GM18502 (cell line): ENCODE data around the gene ZCWPW1.
"Not testable (repeated sequence)": the region's sequence is repeated elsewhere in the genome, so short reads cannot be mapped to it uniquely, and the experiment has no call there.

Experiments
- ATAC-seq: cut with Tn5 transposase; IDR thresholded peaks from one replicate; pipeline ENCODE4 v1.9.1; 2021; ENCODE audit warnings: mild to moderate bottlenecking; ENCODE audit not compliant: unreplicated experiment, poor library complexity

Gene ZCWPW1

DNA sequence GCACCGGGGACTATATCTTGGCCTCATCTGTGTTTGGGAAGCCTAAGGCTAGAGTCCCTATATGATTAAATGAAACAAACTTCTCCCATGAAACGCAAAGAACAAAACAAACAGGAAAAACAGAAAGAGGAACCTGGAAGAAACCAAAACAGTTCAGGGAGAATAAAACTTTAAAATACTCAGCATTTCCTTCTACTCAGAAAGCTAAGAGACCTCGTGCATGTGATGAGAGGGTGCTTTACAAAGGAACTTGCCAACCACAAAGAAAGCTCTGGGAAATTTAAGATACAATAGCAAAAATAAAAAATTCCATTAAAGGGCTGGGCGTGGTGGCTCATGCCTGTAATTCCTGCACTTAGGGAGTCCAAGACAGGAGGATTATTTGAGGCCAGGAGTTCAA is 48.3 kb downstream of the ZCWPW1 start:
- no peak for ATAC-seq

DNA sequence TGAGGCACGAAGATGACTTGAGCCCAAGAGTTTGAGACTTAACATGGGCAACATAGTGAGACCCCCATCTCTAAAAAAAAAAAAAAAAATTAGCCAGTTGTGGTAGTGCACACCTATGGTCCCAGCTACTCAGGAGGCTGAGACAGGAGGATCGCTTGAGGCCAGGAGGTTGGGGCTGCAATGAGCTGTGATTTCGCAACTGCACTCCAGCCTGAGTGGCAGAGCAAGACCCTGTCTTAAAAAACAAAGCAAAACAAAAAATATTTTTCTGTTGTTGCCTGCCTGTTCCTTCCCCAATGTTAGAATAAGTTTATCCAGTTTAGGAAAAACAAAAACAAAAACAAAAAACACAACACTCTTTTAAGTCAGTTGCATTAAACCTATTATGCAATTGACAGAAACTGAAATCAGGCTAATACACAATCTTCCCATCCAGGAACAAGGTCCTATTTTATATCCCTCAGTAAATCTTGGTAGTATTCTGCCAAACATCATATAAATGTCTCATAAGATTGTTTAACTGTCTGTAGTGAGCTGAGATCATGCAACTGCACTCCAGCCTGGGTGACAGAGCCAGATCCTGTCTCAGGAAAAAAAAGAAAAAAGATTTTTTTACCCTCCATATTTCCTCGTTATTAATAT is 50.3 kb downstream of the ZCWPW1 start:
- no peak for ATAC-seq

DNA sequence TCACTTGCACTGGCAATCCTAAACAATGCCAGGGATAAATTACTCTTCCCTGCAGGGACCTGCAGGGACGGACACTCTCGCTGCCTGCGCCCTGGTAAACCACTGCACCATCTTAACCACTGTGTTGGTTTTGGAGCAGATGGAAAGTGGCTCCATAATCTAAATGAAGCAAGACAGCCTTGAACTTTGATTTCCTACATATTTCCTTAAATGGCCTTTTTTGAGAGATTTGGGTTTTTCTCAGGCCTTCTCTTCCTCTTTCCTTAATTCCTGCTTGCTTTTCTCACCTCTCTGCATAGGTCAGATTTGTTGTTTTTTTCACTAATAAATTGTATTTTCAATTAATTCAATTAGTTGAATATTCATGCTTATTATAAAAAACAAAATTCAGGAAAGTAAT is 52.4 kb downstream of the ZCWPW1 start:
- ATAC-seq: no peak

DNA sequence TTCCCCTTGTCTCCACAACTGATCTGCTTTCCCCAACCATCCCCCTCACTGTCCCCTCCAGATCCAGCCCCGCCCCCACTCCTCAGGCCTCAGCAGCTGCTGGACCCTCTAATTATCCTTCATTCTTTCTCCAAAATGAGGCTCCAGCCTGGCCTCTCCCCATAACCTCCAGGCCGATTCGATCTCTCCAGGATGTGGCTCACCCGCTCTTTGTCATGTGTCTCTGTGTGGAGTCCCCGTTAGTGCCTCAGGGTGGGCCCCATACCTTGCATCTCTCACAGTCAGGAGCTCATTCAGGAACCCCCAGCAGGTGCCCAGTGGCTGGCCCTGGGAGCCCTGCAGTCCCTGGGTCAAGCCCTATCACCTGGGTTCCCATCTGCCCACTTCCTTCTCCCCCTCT is 53.9 kb downstream of the ZCWPW1 start:
- ATAC-seq: no peak

DNA sequence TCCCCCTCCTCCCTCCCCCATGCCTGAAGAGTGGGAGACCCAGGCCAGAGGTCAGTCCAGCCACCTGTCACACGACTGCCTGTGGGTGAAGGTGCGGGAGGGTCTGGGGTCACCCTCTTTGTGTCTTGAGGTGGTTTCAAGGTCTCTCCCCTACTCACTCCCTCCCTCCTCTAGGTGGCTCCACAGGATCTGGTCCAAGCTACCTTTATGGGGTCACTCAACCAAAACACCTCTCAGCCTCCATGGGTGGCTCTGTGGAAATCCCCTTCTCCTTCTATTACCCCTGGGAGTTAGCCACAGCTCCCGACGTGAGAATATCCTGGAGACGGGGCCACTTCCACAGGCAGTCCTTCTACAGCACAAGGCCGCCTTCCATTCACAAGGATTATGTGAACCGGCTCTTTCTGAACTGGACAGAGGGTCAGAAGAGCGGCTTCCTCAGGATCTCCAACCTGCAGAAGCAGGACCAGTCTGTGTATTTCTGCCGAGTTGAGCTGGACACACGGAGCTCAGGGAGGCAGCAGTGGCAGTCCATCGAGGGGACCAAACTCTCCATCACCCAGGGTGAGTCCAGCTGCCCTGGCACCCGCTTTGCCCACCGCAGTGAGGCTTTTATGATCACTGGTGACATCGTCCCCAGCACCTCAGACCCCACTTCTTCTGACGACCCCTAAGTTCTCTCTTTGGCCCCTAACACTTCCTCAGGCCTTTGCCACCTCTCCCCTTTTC is 54.5 kb downstream of the ZCWPW1 start:
- ATAC-seq: peak; percentile 55

DNA sequence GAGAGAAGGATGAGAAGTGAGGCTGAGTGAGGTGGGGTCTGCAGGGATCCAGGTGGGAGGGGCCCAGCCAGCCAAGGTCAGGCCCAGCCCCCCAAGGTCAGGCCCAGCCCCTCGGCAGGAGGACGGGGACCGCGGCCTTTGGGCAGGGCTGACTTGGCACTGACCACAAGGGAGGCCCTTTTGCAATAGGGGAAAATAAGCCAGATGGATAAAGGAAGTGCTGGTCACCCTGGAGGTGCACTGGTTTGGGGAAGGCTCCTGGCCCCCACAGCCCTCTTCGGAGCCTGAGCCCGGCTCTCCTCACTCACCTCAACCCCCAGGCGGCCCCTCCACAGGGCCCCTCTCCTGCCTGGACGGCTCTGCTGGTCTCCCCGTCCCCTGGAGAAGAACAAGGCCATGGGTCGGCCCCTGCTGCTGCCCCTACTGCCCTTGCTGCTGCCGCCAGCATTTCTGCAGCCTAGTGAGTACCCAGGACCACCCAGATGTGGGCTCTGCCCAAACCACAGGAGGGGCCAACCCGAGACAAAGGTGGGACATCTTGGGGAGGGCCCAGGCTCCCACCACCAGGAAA is 55.2 kb downstream of the ZCWPW1 start, which contains the start of gene PILRA:
PILRA (plus strand) TSS at position 227 of the 571 bp plus-strand sequence; CDS start at position 397, 170 bp downstream.
- no peak for ATAC-seq

DNA sequence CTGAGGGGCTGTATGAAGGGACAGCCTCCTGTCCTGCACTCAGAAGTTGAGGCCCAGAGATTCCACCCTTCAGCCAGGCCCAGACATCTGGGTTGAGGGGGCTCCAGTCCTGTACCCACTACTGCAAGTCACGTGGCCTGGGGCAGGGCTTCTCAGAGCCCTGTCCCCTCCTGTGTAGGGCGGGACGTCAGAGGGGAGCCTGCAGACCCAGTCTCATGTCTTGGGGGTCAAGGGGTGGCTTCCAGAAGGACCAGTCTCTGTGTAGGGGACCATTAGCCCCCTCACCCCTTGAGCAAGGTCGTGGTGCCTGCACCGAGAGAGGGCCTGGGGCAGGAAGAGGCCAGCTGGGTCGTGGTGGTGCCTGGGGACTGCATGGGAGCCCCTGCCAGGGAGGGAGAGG is 55.8 kb downstream of the ZCWPW1 start:
- ATAC-seq: no peak

DNA sequence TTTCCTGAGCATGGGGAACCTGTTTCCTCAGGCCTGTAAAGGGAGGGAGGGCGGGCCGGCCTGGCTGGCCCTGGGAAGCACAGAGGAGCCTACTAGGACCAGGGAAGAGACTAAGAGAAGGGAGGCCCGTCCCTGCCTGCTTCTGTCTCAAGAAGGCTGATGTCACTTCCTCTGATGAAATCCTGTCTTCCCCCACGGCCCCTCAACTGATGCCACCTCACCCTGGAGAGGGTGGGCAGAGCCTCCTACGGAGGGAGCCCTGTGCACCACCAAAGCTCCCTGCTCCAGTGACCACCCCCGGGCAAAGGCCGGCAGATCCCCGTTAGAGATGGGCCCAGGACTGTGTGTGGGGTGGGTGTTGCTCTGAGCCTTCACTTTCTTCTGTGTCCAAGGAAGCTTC is 56.2 kb downstream of the ZCWPW1 start:
- ATAC-seq: no peak

DNA sequence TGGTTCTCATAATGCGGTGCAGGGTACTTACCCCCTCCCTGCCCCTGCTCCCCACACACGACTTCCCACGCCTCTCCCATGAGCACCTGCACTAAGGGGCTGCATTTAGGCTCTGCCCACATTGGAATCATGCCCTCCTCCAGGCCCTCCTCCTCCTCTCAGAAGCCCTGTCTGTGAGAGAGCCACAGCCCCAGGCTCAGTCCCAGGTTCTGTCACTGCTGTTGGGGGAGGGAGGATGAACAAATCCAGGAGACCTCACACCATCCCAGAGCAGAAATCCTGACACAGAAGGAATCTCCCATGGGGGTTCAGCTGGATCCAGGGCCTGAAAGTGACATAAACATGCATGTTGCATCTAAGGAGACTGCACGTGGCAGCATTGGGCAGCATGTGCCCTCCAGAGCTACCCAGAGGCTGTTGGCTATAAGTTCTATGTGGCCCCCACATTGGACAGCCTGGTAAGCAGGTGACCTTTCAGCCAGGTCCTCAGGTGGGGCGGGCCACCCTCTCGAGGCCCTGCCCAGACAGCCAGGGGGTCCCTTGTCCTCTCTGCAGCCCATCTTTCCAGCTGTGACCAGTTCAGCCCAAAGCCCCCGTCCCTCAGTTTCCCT is 56.8 kb downstream of the ZCWPW1 start:
- ATAC-seq: no peak

DNA sequence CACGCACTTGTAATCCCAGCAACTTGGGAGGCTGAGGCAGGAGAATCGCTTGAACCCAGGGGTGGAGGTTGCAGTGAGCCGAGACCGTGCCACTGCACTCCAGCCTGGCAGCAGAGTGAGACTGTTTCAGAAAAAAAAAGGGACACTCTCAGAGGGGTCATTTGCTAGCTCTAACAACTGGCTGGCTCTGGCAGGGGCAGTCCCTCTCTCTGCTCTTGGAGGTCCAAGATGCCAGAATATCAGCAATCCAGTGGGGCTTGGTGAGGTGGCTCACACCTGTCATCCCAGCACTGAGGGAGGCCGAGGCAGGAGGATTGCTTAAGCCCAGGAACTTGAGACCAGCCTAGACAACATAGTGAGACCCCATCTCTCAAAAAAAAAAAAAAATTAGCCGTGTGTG is 57.8 kb downstream of the ZCWPW1 start:
- no peak for ATAC-seq

DNA sequence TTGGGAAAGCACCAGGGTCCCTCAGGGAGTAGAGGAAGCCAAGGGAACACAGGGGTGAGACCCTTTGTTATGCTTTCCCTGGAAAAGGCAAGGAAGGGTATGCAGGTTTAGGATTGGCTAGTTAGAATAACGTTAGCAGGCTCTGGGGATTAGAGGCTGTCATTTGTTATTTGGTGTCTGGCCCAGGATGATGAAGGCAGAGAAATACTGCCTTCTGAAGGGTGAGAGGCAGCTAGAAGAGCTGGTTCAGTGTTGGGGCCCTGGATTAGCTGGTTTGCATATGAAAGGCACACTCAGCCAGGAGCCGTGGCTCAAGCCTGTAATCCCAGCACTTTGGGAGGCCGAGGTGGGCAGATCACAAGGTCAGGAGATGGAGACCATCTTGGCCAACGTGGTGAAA is 58.2 kb downstream of the ZCWPW1 start:
- ATAC-seq: no peak

DNA sequence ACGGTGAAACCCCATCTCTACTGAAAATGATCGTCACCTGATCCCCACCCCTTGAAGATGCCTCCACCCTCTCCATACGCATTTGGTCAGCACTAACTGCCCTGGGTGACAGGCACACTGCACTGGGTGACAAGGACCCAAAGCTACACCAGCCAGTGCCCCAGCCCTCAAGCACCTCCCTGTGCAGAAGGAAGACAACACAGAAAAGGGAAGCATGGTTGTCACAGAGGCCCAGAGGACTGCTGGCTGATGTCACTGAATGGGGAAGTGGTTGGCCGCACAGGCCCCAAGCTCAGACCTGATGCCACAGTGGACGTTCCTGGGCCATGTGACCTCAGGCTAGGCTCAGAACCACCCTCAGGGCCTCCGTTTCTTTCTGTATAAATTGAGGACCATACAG is 59.4 kb downstream of the ZCWPW1 start:
- peak; percentile 58 for ATAC-seq

DNA sequence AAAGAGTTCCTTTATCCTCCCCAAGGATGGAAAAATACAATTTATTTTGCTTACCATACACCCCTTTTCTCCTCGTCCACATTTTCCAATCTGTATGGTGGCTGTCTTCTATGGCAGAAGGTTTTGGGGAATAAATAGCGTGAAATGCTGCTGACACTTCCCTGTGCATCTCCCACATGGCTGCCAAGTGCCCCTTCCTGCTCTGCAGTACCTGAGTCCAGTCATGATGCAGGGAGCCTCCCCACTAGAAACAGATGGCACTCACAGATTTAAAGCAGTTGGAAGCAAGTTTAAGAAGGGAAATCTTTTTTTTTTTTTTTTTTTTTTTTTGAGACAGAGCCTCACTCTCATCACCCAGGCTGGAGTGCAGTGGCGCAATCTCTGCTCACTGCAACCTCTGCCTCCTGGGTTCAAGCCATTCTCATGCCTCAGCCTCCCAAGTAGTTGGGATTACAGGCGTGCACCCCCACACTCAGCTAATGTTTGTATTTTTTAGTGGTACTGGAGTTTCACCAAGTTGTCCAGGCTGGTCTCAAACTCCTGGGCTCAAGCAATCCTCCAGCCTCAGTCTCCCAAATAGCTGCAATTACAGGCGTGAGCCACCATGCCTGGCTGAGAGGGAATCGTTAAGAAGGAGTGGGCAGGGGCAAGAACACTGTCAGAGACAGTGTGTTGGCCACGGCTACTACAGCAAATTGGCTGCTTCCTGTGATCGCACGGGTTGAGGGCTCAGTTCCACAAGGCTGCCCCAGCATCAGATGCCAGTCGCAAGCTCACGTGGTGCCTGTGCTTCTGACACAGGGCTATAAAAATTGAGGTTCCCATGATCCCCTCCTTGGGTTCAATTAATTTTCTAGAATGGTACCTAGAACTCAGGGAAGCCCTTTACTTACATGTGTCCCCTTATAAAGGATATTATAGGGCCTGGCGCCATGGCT is 60.6 kb downstream of the ZCWPW1 start:
- ATAC-seq: no peak

DNA sequence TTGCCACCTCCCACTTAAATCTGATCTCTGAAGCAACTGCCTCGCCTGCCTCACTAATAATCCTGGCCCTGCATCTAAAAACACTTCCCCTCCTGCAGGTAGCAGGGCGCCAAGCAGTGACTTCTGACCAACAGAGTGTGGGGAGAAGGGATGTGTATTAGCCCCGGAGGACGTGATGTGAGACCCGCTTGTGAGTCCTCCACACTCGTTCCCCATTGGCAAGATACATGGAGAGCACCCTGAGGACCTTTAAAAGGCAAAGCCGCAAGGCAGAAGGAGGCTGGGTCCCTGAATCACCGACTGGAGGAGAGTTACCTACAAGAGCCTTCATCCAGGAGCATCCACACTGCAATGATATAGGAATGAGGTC is 61.3 kb downstream of the ZCWPW1 start:
- ATAC-seq: no peak

DNA sequence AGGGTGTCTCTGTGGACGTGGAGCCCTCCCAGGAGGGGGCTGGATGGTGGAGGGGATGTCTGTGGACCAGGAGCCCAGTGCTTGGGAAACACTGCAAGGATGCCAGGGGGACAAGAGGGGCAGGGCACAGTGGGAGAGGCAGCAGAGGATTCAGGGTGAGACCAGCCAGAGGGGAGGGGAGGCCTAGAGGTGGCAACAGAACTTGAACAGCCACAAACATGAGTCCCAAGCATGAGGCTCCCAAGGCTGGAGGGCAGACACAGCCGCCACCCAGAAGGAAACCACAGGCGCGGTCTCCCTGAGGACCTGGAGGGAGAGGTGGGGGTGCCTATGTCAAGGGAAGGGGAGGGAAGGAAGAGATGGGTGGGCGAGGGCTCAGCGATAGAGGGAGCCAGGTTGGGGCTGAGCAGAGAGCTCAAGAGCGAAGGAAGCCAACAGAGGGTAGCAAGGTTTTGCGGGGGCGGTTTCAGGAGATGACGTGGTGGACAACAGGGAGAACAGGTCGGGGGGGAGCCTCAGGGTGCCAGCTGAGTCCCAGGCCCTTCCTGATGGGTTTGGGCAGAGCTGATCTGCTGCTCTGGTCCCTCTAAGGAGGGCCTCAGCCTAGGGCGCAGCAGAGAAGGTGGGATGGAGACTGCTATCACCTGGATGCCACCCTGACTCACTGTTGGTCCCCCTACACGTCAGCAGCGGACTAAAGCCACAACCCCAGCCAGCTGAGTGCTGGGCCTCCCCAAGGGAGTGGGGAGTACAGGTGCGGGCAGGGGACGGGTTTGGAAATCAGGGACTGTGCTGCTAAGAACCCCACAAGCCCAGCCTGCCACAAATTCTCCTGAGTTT is 61.9 kb downstream of the ZCWPW1 start:
- ATAC-seq: no peak

DNA sequence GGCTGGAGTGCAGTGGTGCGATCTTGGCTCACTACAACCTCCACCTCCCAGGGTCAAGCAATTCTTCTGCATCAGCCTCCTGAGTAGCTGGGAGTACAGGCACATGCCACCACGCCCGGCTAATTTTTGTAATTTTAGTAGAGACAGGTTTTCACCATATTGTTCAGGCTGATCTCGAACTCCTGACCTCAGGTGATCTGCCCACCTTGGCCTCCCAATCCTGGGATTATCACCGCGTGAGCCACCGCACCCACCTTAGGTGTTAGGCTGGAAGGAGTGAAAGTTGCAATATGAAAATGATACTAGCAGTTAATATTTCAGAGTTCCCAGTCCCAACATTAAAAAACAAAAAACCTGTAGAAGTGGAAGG is 62.5 kb downstream of the ZCWPW1 start:
- ATAC-seq: not testable (repeated sequence)

DNA sequence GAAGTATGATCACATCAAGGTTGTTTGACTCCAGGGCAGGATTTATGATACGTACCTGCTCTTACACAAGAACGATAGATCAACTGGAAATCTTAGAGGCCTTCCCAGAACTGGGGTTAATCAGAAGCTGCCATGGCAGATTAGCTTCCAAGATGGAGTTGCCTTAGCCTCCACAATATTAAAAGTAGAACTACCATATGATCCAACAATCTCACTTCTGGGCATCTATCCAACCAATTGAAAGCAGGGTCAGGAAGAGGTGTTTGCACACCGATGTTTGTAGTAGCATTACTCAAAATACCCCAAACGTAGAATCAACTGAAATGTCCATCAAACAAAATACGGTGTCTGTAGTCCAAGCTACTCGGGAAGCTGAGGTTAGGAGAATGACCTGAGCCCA is 64.0 kb downstream of the ZCWPW1 start:
- ATAC-seq: no peak

DNA sequence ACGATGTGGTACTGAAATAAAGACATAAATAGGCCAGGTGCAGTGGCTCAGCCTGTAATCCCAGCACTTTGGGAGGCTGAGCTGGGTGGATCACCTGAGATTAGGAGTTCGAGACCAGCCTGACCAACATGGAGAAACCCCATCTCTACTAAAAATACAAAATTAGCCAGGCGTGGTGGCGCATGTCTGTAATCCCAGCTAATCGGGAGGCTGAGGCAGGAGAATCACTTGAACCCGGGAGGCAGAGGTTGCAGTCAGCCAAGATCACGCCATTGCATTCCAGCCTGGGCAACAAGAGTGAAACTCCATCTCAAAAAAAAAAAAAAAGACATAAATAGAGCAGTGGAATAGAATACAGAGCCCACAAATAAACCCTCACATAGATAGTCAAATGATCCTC is 64.7 kb downstream of the ZCWPW1 start:
- not testable (repeated sequence) for ATAC-seq

DNA sequence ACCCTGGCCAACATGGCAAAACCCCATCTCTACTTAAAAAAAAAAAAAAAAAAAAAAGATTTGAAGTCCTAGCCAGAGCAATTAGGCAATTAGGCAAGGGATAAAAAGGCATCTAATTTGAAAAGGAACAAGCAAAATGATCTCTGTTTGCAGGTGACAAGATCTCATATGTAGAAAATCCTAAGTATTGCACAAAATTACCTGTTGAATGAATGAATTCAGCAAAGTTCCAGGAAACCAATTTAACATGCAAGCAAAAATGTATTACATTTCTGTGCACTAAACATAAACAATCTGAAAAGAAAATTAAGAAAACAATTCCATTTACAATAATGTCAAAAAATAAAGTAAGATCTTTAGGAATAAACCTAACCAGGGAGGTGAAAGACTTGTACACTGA is 65.4 kb downstream of the ZCWPW1 start:
- no peak for ATAC-seq
